GM19351 (cell line): Measurements from ENCODE around the gene TSPY4.
"Not testable (repeated sequence)": the region's sequence is repeated elsewhere in the genome, so short reads cannot be mapped to it uniquely, and the experiment has no call there.

Source experiments
- ATAC-seq: cut with Tn5 transposase; IDR thresholded peaks from one replicate; pipeline ENCODE4 v1.9.1; 2021; ENCODE audit warnings: mild to moderate bottlenecking, moderate library complexity; ENCODE audit not compliant: unreplicated experiment

TSPY4 gene

GRCh38 chrY:9337164-9337563 lies at the start of gene TSPY4:
TSS of gene TSPY4 (plus strand) at chrY:9337464. CDS start at chrY:9337510, 46 bp downstream.
- not testable (repeated sequence) for ATAC-seq

GRCh38 chrY:9320996-9321395 lies 16.3 kb upstream of the TSPY4 start:
- no peak for ATAC-seq

GRCh38 chrY:9357497-9357896 lies 20.2 kb downstream of the TSPY4 start, which contains the start of gene TSPY8:
TSS of gene TSPY8 (plus strand) at chrY:9357797. CDS start at chrY:9357843, 46 bp downstream.
- not testable (repeated sequence) for ATAC-seq
